Esophagus (tissue), 2 donors: ENCODE results near the gene TAS2R16. TPM values are rescaled to one million over a fixed set of nuclear protein-coding genes. Genes with fewer than 3 reads are reported as not detected.
"Not testable (repeated sequence)": the region's sequence is repeated elsewhere in the genome, so short reads cannot be mapped to it uniquely, and the experiment has no call there.

ENCODE experiments used
- H3K27ac ChIP-seq, 2 donors: one replicate each; pipeline ENCODE4 v1.5.1; 2013; ENCODE audit warnings: low read depth in 2 of 2, mild to moderate bottlenecking in 2 of 2, inconsistent platforms in 1 of 2, low read length in 1 of 2, moderate library complexity in 1 of 2
- H3K27me3 ChIP-seq, 2 donors: one replicate each; pipeline ENCODE4 v1.6.1; 2013; ENCODE audit warnings: low read length in 2 of 2, control low read depth in 1 of 2, mild to moderate bottlenecking in 1 of 2; ENCODE audit not compliant: insufficient read depth in 2 of 2, control insufficient read depth in 1 of 2
- H3K36me3 ChIP-seq, 2 donors: one replicate each; pipeline ENCODE4 v1.6.1; 2013; ENCODE audit warnings: low read length in 1 of 2; ENCODE audit not compliant: control insufficient read depth in 2 of 2, insufficient read depth in 2 of 2
- H3K4me1 ChIP-seq, 2 donors: one replicate each; pipeline ENCODE4 v1.6.1; 2013; ENCODE audit warnings: low read length in 1 of 2; ENCODE audit not compliant: control insufficient read depth in 2 of 2, insufficient read depth in 2 of 2
- H3K4me3 ChIP-seq, 2 donors: one replicate each; pipeline ENCODE4 v1.5.1; 2013; ENCODE audit warnings: low read length in 2 of 2, mild to moderate bottlenecking in 2 of 2, low read depth in 1 of 2, moderate library complexity in 1 of 2
- H3K9me3 ChIP-seq, 2 donors: one replicate each; pipeline ENCODE4 v1.6.1; 2013; ENCODE audit warnings: mild to moderate bottlenecking in 2 of 2, low read depth in 1 of 2, low read length in 1 of 2, moderate library complexity in 1 of 2; ENCODE audit not compliant: control insufficient read depth in 2 of 2, insufficient read depth in 1 of 2
- WGBS, 2 donors: extraction: QIAGEN DNeasy Blood & Tissue Kit; methylation state at CpG; one replicate each; pipeline ENCODE4 v1.1.7; 2013; 5-methylcytosine and 5-hydroxymethylcytosine counted together
- polyA plus RNA-seq, 2 donors: library from polyadenylated mRNA; stranded (reverse); fragments of 200-250 nt; gene quantifications; one replicate each; pipeline ENCODE4 v1.2.3, GENCODE V29; 2013
- donor health status: healthy with polysubstance abuse.
- donor health status: Bipolar disorder and iron deficiency.

The TAS2R16 gene
- polyA plus RNA-seq, 2 donors: not detected

- no peaks in the 10 kb centered on the region for H3K4me1 ChIP-seq
- H3K27me3 ChIP-seq: no peaks in the 10 kb centered on the region
- 77 to 89% methylated on average over 1 of the region's 1 CpG for WGBS, 2 donors
- H3K9me3 ChIP-seq: no peaks in the 10 kb centered on the region
- no peaks in the 10 kb centered on the region for H3K36me3 ChIP-seq
- H3K4me3 ChIP-seq: no peak overlapping the region
- no peak overlapping the region for H3K27ac ChIP-seq
Observed at GRCh38 chr7:122983261-122983660, 12.2 kb downstream of the TAS2R16 start.

- Histone ChIP-seq H3K4me1 (no peaks in the 10 kb centered on the region), H3K27me3 (no peaks in the 10 kb centered on the region), H3K9me3 (no peaks in the 10 kb centered on the region), H3K36me3 (no peaks in the 10 kb centered on the region), H3K27ac (no peak overlapping the region), H3K4me3 (no peak overlapping the region)
- WGBS, 2 donors: 84 to 88% methylated on average over 1 of the region's 1 CpG
Observed at GRCh38 chr7:122975341-122975740, 20.2 kb downstream of the TAS2R16 start.

GRCh38 chr7:122974229-122974628 is 21.3 kb downstream of the TAS2R16 start:
- no peaks in the 10 kb centered on the region for H3K9me3 ChIP-seq
- H3K4me1 ChIP-seq: no peaks in the 10 kb centered on the region
- no peaks in the 10 kb centered on the region for H3K36me3 ChIP-seq
- WGBS, 2 donors: 55 to 62% methylated on average over 2 of the region's 2 CpGs
- H3K27me3 ChIP-seq: no peaks in the 10 kb centered on the region
- H3K4me3 ChIP-seq: no peak overlapping the region
- no peak overlapping the region for H3K27ac ChIP-seq

- Histone ChIP-seq H3K27ac (no peak overlapping the region), H3K4me1 (no peaks in the 10 kb centered on the region), H3K4me3 (no peak overlapping the region), H3K36me3 (no peaks in the 10 kb centered on the region), H3K9me3 (no peaks in the 10 kb centered on the region), H3K27me3 (no peaks in the 10 kb centered on the region)
- WGBS, 2 donors: 68 to 73% methylated on average over 6 of the region's 6 CpGs
Observed at GRCh38 chr7:122972056-122972455, 23.4 kb downstream of the TAS2R16 start.

GRCh38 chr7:122970740-122971725 is 24.5 kb downstream of the TAS2R16 start:
- no peaks in the 10 kb centered on the region for H3K9me3 ChIP-seq
- no peaks in the 10 kb centered on the region for H3K4me1 ChIP-seq
- H3K4me3 ChIP-seq: no peak overlapping the region
- H3K27me3 ChIP-seq: no peaks in the 10 kb centered on the region
- H3K36me3 ChIP-seq: no peaks in the 10 kb centered on the region
- 57 to 60% methylated on average over 6 of the region's 6 CpGs for WGBS, 2 donors
- no peak overlapping the region for H3K27ac ChIP-seq

- Histone ChIP-seq H3K9me3 (no peaks in the 10 kb centered on the region), H3K4me3 (no peak overlapping the region), H3K27me3 (no peaks in the 10 kb centered on the region), H3K4me1 (no peaks in the 10 kb centered on the region), H3K36me3 (no peaks in the 10 kb centered on the region), H3K27ac (no peak overlapping the region)
- 71 to 72% methylated on average over 4 of the region's 4 CpGs for WGBS, 2 donors
Observed at GRCh38 chr7:122968389-122968788, 27.1 kb downstream of the TAS2R16 start.

GRCh38 chr7:122965306-122965705 is 30.2 kb downstream of the TAS2R16 start:
- Histone ChIP-seq H3K27me3 (no peaks in the 10 kb centered on the region), H3K4me1 (no peaks in the 10 kb centered on the region), H3K36me3 (no peaks in the 10 kb centered on the region), H3K4me3 (no peak overlapping the region), H3K9me3 (no peaks in the 10 kb centered on the region), H3K27ac (no peak overlapping the region)
- WGBS, 2 donors: 63 to 79% methylated on average over 2 of the region's 2 CpGs

- H3K9me3 ChIP-seq, H3K27me3 ChIP-seq, H3K4me3 ChIP-seq, H3K36me3 ChIP-seq, H3K4me1 ChIP-seq, H3K27ac ChIP-seq: not testable (repeated sequence)
- 98% methylated on average over 2 of the region's 2 CpGs for WGBS, 2 donors
Observed at GRCh38 chr7:122953678-122954077, 41.8 kb downstream of the TAS2R16 start.

GRCh38 chr7:122951006-122951405 is 44.5 kb downstream of the TAS2R16 start:
- H3K9me3 ChIP-seq: no peaks in the 10 kb centered on the region
- no peak overlapping the region for H3K27ac ChIP-seq
- H3K4me3 ChIP-seq: no peak overlapping the region
- WGBS, 2 donors: 76 to 84% methylated on average over 2 of the region's 2 CpGs
- H3K36me3 ChIP-seq: no peaks in the 10 kb centered on the region
- no peaks in the 10 kb centered on the region for H3K27me3 ChIP-seq
- H3K4me1 ChIP-seq: no peaks in the 10 kb centered on the region

GRCh38 chr7:122949186-122949585 is 46.3 kb downstream of the TAS2R16 start:
- Histone ChIP-seq H3K9me3 (no peaks in the 10 kb centered on the region), H3K27ac (no peak overlapping the region), H3K4me1 (no peaks in the 10 kb centered on the region), H3K36me3 (no peaks in the 10 kb centered on the region), H3K4me3 (no peak overlapping the region), H3K27me3 (no peaks in the 10 kb centered on the region)
- 68 to 79% methylated on average over 1 of the region's 1 CpG for WGBS, 2 donors
